AG04450 (cell line): Measurements from ENCODE around the gene CFL2. TPM values are rescaled to one million over a fixed set of nuclear protein-coding genes. Genes with fewer than 3 reads are reported as not detected.
A peak's percentile ranks its signal among the peaks of the same experiment; 100 is the strongest.
"Not testable (repeated sequence)": the region's sequence is repeated elsewhere in the genome, so short reads cannot be mapped to it uniquely, and the experiment has no call there.

Experiments used
- CTCF ChIA-PET: fragments of 300-600, 350-600 bp; formaldehyde crosslinking; extraction: SDS; loops from one replicate; lab custom pipeline; 2022; ENCODE audit warnings: antibody characterized with exemption, inconsistent platforms; lab: Charles Lee
- POLR2A ChIA-PET: fragments of 350-600 bp; formaldehyde crosslinking; extraction: SDS; loops from one replicate; lab custom pipeline; 2021; ENCODE audit warnings: antibody characterized with exemption, inconsistent platforms; lab: Yijun Ruan, JAX
- DNase-seq: peaks from one replicate; pipeline ENCODE4 v3.0.0-alpha.2; 2011; ENCODE audit warnings: low read depth, low spot score
- H3K27ac ChIP-seq: one replicate; pipeline ENCODE4 v1.5.1; 2012; ENCODE audit warnings: low read depth, low read length, control low read depth
- H3K27me3 ChIP-seq: one replicate; pipeline ENCODE4 v1.6.0; 2012; ENCODE audit warnings: low read length; ENCODE audit not compliant: control insufficient read depth, insufficient read depth
- H3K4me3 ChIP-seq: 2 replicates; pipeline ENCODE4 v1.5.1; 2011; ENCODE audit warnings: mild to moderate bottlenecking, low read depth, low read length, control low read depth
- H3K9me3 ChIP-seq: 2 replicates; pipeline ENCODE4 v1.5.1; 2012; ENCODE audit warnings: low read length; ENCODE audit not compliant: control insufficient read depth, insufficient read depth
- CTCF ChIP-seq: IDR thresholded peaks from 2 replicates; pipeline ENCODE4 v1.5.1; 2011; ENCODE audit warnings: low read depth, low read length, control low read depth, inconsistent platforms
- polyA plus RNA-seq: library from polyadenylated mRNA; depleted of rRNA; stranded (reverse); fragments of >200 nt; gene quantifications from 2 replicates; pipeline ENCODE4 v1.2.3, GENCODE V29; 2011

The CFL2 gene
- polyA plus RNA-seq, 1 experiment = 229 TPM

- Histone ChIP-seq H3K27me3 (no peaks in the 10 kb centered on the region), H3K4me3 (no peak overlapping the region), H3K9me3 (no peaks in the 10 kb centered on the region), H3K27ac (no peak overlapping the region)
- ChIA-PET POLR2A (interaction anchor here (0.6 to 2.4 kb wide), 8 partner anchors 11 to 345 kb away, joined by 3 to 29 read pairs (median 4); partner anchors contain the start of genes CFL2 and SRP54), CTCF (interaction anchor here (2.1 to 2.5 kb wide), 2 partner anchors 22 to 28 kb away, joined by 9 to 17 read pairs; no protein-coding TSS in a partner anchor)
- TF ChIP-seq CTCF = no peak
- DNase-seq = no peak
Observed at GRCh38 chr14:34700622-34701130, 13.7 kb downstream of the CFL2 start.

DNA sequence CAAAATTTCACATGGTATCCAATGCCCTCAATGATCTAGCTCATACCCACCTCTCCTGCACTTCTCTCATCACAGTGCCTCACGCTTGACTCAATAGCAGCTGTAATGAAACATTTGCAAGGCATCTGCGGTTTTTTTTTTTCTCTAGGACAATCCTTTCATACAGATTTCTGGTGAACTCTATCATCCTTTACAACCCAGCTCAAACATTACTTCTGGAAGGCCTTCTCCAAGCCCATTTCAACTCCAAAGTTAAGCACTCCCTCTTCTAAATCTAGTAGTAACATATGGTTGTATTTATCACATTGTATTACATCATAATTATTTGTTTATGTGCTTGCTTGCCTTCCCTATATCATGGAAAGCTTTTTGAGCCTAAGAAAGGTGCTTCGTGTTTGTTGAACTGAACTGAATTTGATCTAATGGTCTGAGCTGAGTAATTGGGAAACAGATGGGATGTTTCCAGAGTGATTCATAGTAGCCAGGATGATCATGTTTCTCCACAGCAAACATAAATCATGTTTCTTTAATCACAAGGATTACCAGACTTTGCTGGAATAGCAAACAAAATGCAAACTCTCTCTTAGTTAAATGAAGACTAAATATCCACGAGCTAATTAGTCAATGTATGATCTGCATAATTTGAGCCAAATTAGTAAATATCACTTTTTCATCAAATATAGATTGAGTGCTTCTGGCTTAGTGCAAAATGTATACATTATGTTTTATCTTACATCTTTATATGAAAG is 14.3 kb downstream of the CFL2 start:
- Histone ChIP-seq H3K4me3 (no peak overlapping the region), H3K27me3 (no peaks in the 10 kb centered on the region), H3K27ac (peak overlapping the region; percentile 25), H3K9me3 (no peaks in the 10 kb centered on the region)
- DNase-seq = peak; percentile 81
- ChIA-PET CTCF (interaction anchor here (0.5 to 2.5 kb wide), 4 partner anchors 16 to 172 kb away, joined by 3 to 17 read pairs (median 4); no protein-coding TSS in a partner anchor), POLR2A (interaction anchor here (0.6 to 2.4 kb wide), 9 partner anchors 11 to 346 kb away, joined by 3 to 29 read pairs (median 4); partner anchors contain the start of genes CFL2 and SRP54)
- TF ChIP-seq CTCF = no peak

- H3K9me3 ChIP-seq, DNase-seq, H3K4me3 ChIP-seq, H3K27me3 ChIP-seq, CTCF ChIA-PET, H3K27ac ChIP-seq, POLR2A ChIA-PET: not testable (repeated sequence)
Observed at GRCh38 chr14:34694216-34694615, 20.2 kb downstream of the CFL2 start.

DNA sequence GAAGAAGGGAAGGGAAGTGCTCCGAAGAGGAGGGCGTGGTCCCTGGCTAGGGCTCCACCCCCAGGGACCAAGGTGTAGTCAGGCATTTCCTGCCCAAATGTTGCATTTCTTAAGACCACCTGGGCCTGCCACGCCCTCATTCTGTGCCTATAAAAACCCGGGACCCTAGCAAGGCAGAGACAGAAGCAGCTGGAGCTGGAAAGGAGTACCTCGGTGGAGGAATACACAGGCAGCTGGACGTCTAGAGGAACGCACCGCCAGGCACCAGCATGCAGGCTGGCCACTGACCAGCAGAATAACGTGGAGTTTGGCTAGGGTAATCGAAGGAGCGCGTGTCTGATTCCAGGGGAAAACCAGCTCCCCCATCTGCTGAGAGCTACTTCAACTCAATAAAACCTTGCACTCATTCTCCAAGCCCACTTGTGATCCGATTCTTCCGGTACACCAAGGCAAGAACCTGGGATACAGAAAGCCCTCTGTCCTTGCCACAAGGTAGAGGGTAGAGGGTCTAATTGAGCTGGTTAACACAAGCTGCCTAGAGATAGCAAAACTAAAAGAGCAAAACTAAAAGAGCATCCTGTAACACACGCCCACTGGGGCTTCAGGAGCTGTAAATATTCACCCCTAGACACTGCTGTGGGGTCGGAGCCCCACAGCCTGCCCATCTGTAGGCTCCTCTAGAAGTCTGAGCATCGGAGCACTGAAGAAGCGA is 21.0 kb downstream of the CFL2 start:
- ChIA-PET CTCF (interaction anchor here (0.9 to 1.1 kb wide), 2 partner anchors 10 to 21 kb away, joined by 3 read pairs; no protein-coding TSS in a partner anchor), POLR2A (no interaction called here)
- H3K4me3 ChIP-seq = no peak overlapping the region
- DNase-seq = no peak
- H3K27me3 ChIP-seq = no peaks in the 10 kb centered on the region
- H3K9me3 ChIP-seq = no peaks in the 10 kb centered on the region; the same call in 1 of the 2 replicates
- no peak overlapping the region for H3K27ac ChIP-seq
- no peak for TF ChIP-seq CTCF

DNA sequence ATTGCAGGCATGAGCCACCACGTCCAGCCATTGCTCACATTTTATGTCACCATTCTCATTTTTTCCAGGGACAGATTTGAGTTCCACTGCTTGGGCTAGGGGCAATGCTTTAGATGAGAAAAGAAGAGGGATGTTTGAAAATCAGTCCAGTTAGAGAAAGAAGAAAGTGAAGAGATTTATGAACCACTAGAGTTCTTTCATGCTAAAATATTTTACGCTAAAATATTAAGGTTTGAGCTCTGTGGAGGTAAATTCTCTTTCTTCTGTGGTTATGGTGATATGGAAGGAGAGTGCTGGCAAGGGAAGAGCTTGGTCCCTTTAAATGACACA is 21.5 kb downstream of the CFL2 start:
- POLR2A ChIA-PET = no interaction called here
- Histone ChIP-seq H3K9me3 (no peaks in the 10 kb centered on the region; the same call in 1 of the 2 replicates), H3K27ac (no peak overlapping the region), H3K4me3 (no peak overlapping the region), H3K27me3 (no peaks in the 10 kb centered on the region)
- CTCF ChIA-PET = interaction anchor here (0.9 to 1.1 kb wide), 2 partner anchors 9 to 20 kb away, joined by 3 read pairs; no protein-coding TSS in a partner anchor
- TF ChIP-seq CTCF = no peak
- no peak for DNase-seq
